ENCODE results near the gene RASAL3. TPM values are rescaled to one million over a fixed set of nuclear protein-coding genes. Genes with fewer than 3 reads are reported as not detected.

Gene RASAL3
- total RNA-seq, 1 experiment from 2014 or later = not detected

DNA sequence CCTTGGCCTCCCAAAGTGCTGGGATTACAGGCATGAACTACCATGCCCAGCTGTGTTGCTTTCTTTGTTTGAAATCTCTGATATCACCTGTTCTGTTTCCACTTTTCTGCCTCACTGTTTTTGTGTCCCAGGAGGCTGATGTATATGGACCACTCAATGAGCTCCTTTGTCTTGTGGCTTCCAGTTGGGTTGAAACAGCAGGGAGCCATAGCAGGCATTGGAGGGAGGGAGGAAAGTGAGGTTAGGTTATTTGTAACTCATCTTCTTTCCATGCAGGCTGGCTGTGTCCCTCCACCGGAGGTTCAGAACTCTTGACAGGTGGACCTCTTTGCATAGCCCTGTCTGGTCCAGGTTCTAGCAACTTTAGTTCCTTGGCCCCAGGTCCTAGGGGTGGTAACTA is 37.9 kb upstream of the RASAL3 start:
- ChIA-PET POLR2A (ENCODE audit: unreplicated experiment) (no interaction called here), CTCF (no interaction called here)
- Histone ChIP-seq H3K4me2 (ENCODE audit: low read length) (no peak overlapping the region), H3K9ac (ENCODE audit: low read length) (no peak overlapping the region), H3K9me2 (replicated peaks; ENCODE audit: low read length) (no peaks in the 10 kb centered on the region), H3K79me2 (ENCODE audit: low read length) (no peaks in the 10 kb centered on the region), H3K27me3 (ENCODE audit: low read length) (no peaks in the 10 kb centered on the region), H3F3A (ENCODE audit: low read length, unreplicated experiment) (no peaks in the 10 kb centered on the region), H3K4me3 (ENCODE audit: low read length) (no peak overlapping the region), H2AFZ (ENCODE audit: low read length) (no peak overlapping the region), H3K36me3 (ENCODE audit: low read depth, low read length) (no peaks in the 10 kb centered on the region), H3K4me1 (ENCODE audit: insufficient read depth, low read length) (no peaks in the 10 kb centered on the region), H3K9me3 (ENCODE audit: low read length) (no peaks in the 10 kb centered on the region), H3K27ac (ENCODE audit: low read length) (no peak overlapping the region), H4K20me1 (ENCODE audit: low read length) (no peaks in the 10 kb centered on the region)
- no peak for DNase-seq
- intact Hi-C loops (cut with micrococcal nuclease) = no loop called here
- TF ChIP-seq, protein P1, sequence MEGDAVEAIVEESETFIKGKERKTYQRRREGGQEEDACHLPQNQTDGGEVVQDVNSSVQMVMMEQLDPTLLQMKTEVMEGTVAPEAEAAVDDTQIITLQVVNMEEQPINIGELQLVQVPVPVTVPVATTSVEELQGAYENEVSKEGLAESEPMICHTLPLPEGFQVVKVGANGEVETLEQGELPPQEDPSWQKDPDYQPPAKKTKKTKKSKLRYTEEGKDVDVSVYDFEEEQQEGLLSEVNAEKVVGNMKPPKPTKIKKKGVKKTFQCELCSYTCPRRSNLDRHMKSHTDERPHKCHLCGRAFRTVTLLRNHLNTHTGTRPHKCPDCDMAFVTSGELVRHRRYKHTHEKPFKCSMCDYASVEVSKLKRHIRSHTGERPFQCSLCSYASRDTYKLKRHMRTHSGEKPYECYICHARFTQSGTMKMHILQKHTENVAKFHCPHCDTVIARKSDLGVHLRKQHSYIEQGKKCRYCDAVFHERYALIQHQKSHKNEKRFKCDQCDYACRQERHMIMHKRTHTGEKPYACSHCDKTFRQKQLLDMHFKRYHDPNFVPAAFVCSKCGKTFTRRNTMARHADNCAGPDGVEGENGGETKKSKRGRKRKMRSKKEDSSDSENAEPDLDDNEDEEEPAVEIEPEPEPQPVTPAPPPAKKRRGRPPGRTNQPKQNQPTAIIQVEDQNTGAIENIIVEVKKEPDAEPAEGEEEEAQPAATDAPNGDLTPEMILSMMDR (conservative IDR thresholded peaks at IDR 0.05; ENCODE audit: low read depth, low read length) = no peak
- TF ChIP-seq EZH2phosphoT487 (IDR thresholded peaks at IDR 0.05; ENCODE audit: borderline replicate concordance, low read length) = no peak
- no peak for TF ChIP-seq EZH2 (IDR thresholded peaks at IDR 0.05; ENCODE audit: low read length, unreplicated experiment)
- BruUV-seq (replicated peaks) = no TSS peak
- ATAC-seq = no peak

DNA sequence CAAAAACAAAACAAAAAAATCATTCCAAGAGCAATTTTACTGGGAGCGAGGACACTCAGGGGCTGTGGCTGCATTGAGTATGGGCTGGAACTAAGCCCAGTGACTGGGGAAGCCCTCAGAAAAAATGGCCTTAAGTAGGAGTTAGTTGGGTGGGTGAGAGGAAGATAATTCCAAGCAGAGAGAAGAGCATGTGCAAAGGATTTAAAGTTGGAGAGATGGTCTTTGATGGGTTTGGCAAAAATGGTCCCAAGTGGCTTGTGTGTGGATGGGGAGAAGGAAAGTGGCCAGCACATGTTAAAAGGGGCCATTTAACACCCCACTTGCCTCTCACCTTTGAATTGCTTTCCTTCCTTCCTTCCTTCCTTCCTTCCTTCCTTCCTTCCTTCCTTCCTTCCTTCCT is 37.3 kb upstream of the RASAL3 start:
- Histone ChIP-seq H3F3A (ENCODE audit: low read length, unreplicated experiment) (no peaks in the 10 kb centered on the region), H3K9me2 (replicated peaks; ENCODE audit: low read length) (no peaks in the 10 kb centered on the region), H2AFZ (ENCODE audit: low read length) (no peak overlapping the region), H3K79me2 (ENCODE audit: low read length) (no peaks in the 10 kb centered on the region), H3K9ac (ENCODE audit: low read length) (no peak overlapping the region), H3K4me2 (ENCODE audit: low read length) (no peak overlapping the region), H3K9me3 (ENCODE audit: low read length) (no peaks in the 10 kb centered on the region), H3K4me1 (ENCODE audit: insufficient read depth, low read length) (no peaks in the 10 kb centered on the region), H3K36me3 (ENCODE audit: low read depth, low read length) (no peaks in the 10 kb centered on the region), H3K27ac (ENCODE audit: low read length) (no peak overlapping the region), H3K27me3 (ENCODE audit: low read length) (no peaks in the 10 kb centered on the region), H4K20me1 (ENCODE audit: low read length) (no peaks in the 10 kb centered on the region), H3K4me3 (ENCODE audit: low read length) (no peak overlapping the region)
- CTCF ChIA-PET = no interaction called here
- DNase-seq (no peak), ATAC-seq (no peak)
- TF ChIP-seq, protein P1 (conservative IDR thresholded peaks at IDR 0.05; ENCODE audit: low read depth, low read length) = no peak
- TF ChIP-seq EZH2 (IDR thresholded peaks at IDR 0.05; ENCODE audit: low read length, unreplicated experiment) (no peak), EZH2phosphoT487 (IDR thresholded peaks at IDR 0.05; ENCODE audit: borderline replicate concordance, low read length) (no peak)
- POLR2A ChIA-PET (ENCODE audit: unreplicated experiment) = no interaction called here
- no TSS peak for BruUV-seq (replicated peaks)
- intact Hi-C loops (cut with micrococcal nuclease) = no loop called here

DNA sequence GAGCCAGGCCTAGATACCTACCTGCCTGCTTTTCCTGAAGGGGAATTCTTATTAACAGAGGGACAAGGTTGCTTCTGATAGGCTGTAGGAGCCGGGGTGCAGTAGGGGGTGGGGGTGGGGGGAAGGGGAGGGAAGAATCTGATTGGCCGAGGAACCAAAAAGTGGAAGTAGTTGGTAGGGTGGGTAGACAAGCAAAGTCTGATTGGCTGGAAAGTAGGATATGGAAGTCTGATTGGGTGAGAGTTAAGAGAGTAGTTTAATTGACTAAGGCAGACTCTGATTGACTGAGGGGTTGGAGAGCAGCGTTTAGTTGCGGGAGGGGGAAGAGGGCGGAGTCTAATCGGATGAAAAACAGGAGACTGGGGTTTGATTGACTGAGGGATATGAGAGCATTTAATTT is 34.6 kb upstream of the RASAL3 start:
- Histone ChIP-seq H3K4me2 (ENCODE audit: low read length) (no peak overlapping the region), H3F3A (ENCODE audit: low read length, unreplicated experiment) (no peaks in the 10 kb centered on the region), H3K4me1 (ENCODE audit: insufficient read depth, low read length) (no peaks in the 10 kb centered on the region), H3K36me3 (ENCODE audit: low read depth, low read length) (no peaks in the 10 kb centered on the region), H3K79me2 (ENCODE audit: low read length) (no peaks in the 10 kb centered on the region), H3K9me2 (replicated peaks; ENCODE audit: low read length) (no peaks in the 10 kb centered on the region), H3K9me3 (ENCODE audit: low read length) (no peaks in the 10 kb centered on the region), H3K9ac (ENCODE audit: low read length) (no peak overlapping the region), H3K27me3 (ENCODE audit: low read length) (no peaks in the 10 kb centered on the region), H2AFZ (ENCODE audit: low read length) (no peak overlapping the region), H3K4me3 (ENCODE audit: low read length) (no peak overlapping the region), H4K20me1 (ENCODE audit: low read length) (no peaks in the 10 kb centered on the region), H3K27ac (ENCODE audit: low read length) (no peak overlapping the region)
- POLR2A ChIA-PET (ENCODE audit: unreplicated experiment) = no interaction called here
- DNase-seq (no peak), ATAC-seq (no peak)
- BruUV-seq (replicated peaks) = no TSS peak
- intact Hi-C loops (cut with micrococcal nuclease) = no loop called here
- TF ChIP-seq, protein P1 (conservative IDR thresholded peaks at IDR 0.05; ENCODE audit: low read depth, low read length) = no peak
- no peak for TF ChIP-seq EZH2 (IDR thresholded peaks at IDR 0.05; ENCODE audit: low read length, unreplicated experiment)
- no peak for TF ChIP-seq EZH2phosphoT487 (IDR thresholded peaks at IDR 0.05; ENCODE audit: borderline replicate concordance, low read length)
- CTCF ChIA-PET = no interaction called here

Measured in PC-3 (cell line).